MM.1S (cell line): ENCODE results near the gene CBX3.

Experiments used
- EZH2 ChIP-seq: fragments of 300-600 bp; sonication (generic); optimal IDR thresholded peaks from 2 replicates; pipeline ENCODE3; 2017; ENCODE audit warnings: low read depth, mild to moderate bottlenecking, antibody characterized with exemption, low read length, mixed read lengths
- EZH2phosphoT487 ChIP-seq: fragments of 300-600 bp; sonication (generic); IDR thresholded peaks from 2 replicates; pipeline ENCODE4 v1.6.1; 2018; ENCODE audit warnings: antibody characterized with exemption, low read length
- TF ChIP-seq, protein P1 (sequence below): fragments of 300-600 bp; sonication (generic); IDR thresholded peaks from 2 replicates; pipeline ENCODE4 v1.5.1; 2016; ENCODE audit warnings: antibody characterized with exemption, low read length, mixed read lengths

DNA sequence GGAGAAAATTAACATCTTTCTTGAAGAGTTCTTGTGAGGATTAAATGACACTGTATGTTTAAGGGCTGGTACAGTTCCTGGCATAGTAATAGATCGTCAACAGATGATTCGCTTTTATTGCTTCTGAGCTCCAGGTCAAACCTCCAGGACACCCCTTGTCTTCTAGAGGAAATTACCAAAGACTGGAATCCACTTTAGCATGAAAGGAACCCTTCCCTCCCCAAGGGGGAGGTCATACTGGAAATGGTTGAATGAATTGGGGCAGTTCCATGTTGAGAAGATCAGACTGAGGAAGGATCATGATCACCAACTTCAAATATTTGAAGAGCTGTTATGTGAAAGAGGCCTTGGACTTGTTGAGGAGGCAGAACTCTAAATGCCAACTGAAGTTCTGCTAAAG lies 40.6 kb upstream of the CBX3 start:
- TF ChIP-seq, protein P1, sequence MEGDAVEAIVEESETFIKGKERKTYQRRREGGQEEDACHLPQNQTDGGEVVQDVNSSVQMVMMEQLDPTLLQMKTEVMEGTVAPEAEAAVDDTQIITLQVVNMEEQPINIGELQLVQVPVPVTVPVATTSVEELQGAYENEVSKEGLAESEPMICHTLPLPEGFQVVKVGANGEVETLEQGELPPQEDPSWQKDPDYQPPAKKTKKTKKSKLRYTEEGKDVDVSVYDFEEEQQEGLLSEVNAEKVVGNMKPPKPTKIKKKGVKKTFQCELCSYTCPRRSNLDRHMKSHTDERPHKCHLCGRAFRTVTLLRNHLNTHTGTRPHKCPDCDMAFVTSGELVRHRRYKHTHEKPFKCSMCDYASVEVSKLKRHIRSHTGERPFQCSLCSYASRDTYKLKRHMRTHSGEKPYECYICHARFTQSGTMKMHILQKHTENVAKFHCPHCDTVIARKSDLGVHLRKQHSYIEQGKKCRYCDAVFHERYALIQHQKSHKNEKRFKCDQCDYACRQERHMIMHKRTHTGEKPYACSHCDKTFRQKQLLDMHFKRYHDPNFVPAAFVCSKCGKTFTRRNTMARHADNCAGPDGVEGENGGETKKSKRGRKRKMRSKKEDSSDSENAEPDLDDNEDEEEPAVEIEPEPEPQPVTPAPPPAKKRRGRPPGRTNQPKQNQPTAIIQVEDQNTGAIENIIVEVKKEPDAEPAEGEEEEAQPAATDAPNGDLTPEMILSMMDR, result no peak
- TF ChIP-seq EZH2 (no peak), EZH2phosphoT487 (no peak)
